H9 (cell line): ENCODE measurements around the gene ITGAX. TPM values are rescaled to one million over a fixed set of nuclear protein-coding genes. Genes with fewer than 3 reads are reported as not detected.

Experiments used
- DNase-seq: peaks from one replicate; pipeline ENCODE4 v3.0.0-alpha.2; 2017
- H2AFZ ChIP-seq: one replicate; pipeline ENCODE4 v1.6.1; 2013; ENCODE audit warnings: mild to moderate bottlenecking, low read length, control low read depth, moderate library complexity
- H2AK5ac ChIP-seq: 2 replicates; pipeline ENCODE4 v1.6.1; 2013; ENCODE audit warnings: low read length, control low read depth, mixed read lengths; ENCODE audit not compliant: insufficient read length
- H2BK120ac ChIP-seq: one replicate; pipeline ENCODE4 v1.6.1; 2013; ENCODE audit warnings: low read depth, mild to moderate bottlenecking, low read length, control low read depth, inconsistent platforms; ENCODE audit not compliant: poor library complexity, severe bottlenecking
- H2BK12ac ChIP-seq: 2 replicates; pipeline ENCODE4 v1.6.1; 2013; ENCODE audit warnings: low read length, control low read depth, mixed read lengths, low read depth; ENCODE audit not compliant: insufficient read length
- H2BK15ac ChIP-seq: 2 replicates; pipeline ENCODE4 v1.6.1; 2013; ENCODE audit warnings: low read depth, low read length, control low read depth
- H2BK20ac ChIP-seq: one replicate; pipeline ENCODE4 v1.6.1; 2013; ENCODE audit warnings: low read depth, mild to moderate bottlenecking, low read length, control low read depth, inconsistent platforms; ENCODE audit not compliant: poor library complexity, severe bottlenecking
- H2BK5ac ChIP-seq: 2 replicates; pipeline ENCODE4 v1.6.1; 2013; ENCODE audit warnings: low read length, control low read depth, mixed read lengths; ENCODE audit not compliant: insufficient read length
- H3K14ac ChIP-seq: 2 replicates; pipeline ENCODE4 v1.6.1; 2013; ENCODE audit warnings: low read length, control low read depth; ENCODE audit not compliant: insufficient read depth
- H3K18ac ChIP-seq: 2 replicates; pipeline ENCODE4 v1.6.1; 2013; ENCODE audit warnings: low read depth, mild to moderate bottlenecking, mixed read lengths, low read length, control low read depth; ENCODE audit not compliant: insufficient read length
- H3K23ac ChIP-seq: 2 replicates; pipeline ENCODE4 v1.6.1; 2013; ENCODE audit warnings: low read length, control low read depth, mixed read lengths, low read depth; ENCODE audit not compliant: insufficient read length
- H3K23me2 ChIP-seq: 2 replicates; pipeline ENCODE4 v1.6.1; 2013; ENCODE audit warnings: low read depth, mild to moderate bottlenecking, mixed read lengths, low read length, control low read depth; ENCODE audit not compliant: insufficient read length, poor library complexity, severe bottlenecking
- H3K27ac ChIP-seq: 2 replicates; pipeline ENCODE4 v1.5.1; 2013; ENCODE audit warnings: low read length, control low read depth, mixed read lengths, low read depth; ENCODE audit not compliant: insufficient read length
- H3K27me3 ChIP-seq: 2 replicates; pipeline ENCODE4 v1.6.1; 2013; ENCODE audit warnings: low read length, control low read depth, inconsistent platforms; ENCODE audit not compliant: insufficient read depth
- H3K4ac ChIP-seq: 2 replicates; pipeline ENCODE4 v1.6.1; 2013; ENCODE audit warnings: low read depth, mild to moderate bottlenecking, control low read depth, inconsistent platforms, low read length, moderate library complexity
- H3K4me1 ChIP-seq: 2 replicates; pipeline ENCODE4 v1.6.1; 2013; ENCODE audit warnings: low read length, control low read depth, inconsistent platforms; ENCODE audit not compliant: insufficient read depth
- H3K4me2 ChIP-seq: 2 replicates; pipeline ENCODE4 v1.6.1; 2013; ENCODE audit warnings: low read length, control low read depth, mixed read lengths; ENCODE audit not compliant: insufficient read length, insufficient read depth
- H3K56ac ChIP-seq: 2 replicates; pipeline ENCODE4 v1.6.1; 2013; ENCODE audit warnings: low read depth, mild to moderate bottlenecking, mixed read lengths, low read length, control low read depth; ENCODE audit not compliant: insufficient read length
- H3K79me1 ChIP-seq: 2 replicates; pipeline ENCODE4 v1.6.1; 2013; ENCODE audit warnings: low read depth, mild to moderate bottlenecking, moderate library complexity, low read length, control low read depth, inconsistent platforms; ENCODE audit not compliant: insufficient read depth, poor library complexity, severe bottlenecking
- H3K79me2 ChIP-seq: 2 replicates; pipeline ENCODE4 v1.6.1; 2013; ENCODE audit warnings: low read length, control low read depth, inconsistent platforms; ENCODE audit not compliant: insufficient read depth
- H3K9ac ChIP-seq: 2 replicates; pipeline ENCODE4 v1.6.1; 2013; ENCODE audit warnings: low read length, control low read depth, mixed read lengths; ENCODE audit not compliant: insufficient read length; ENCODE audit errors: extremely low read depth
- H3K9me3 ChIP-seq: one replicate; pipeline ENCODE4 v1.6.1; 2013; ENCODE audit warnings: low read depth, low read length, inconsistent platforms; ENCODE audit not compliant: control insufficient read depth
- H3T11ph ChIP-seq: one replicate; pipeline ENCODE4 v1.6.1; 2013; ENCODE audit warnings: mild to moderate bottlenecking, low read length, control low read depth, inconsistent platforms
- H4K20me1 ChIP-seq: one replicate; pipeline ENCODE4 v1.6.1; 2013; ENCODE audit not compliant: control insufficient read depth, insufficient read length, insufficient read depth
- H4K5ac ChIP-seq: 2 replicates; pipeline ENCODE4 v1.6.1; 2013; ENCODE audit warnings: low read depth, mild to moderate bottlenecking, mixed read lengths, low read length, control low read depth; ENCODE audit not compliant: insufficient read length
- H4K8ac ChIP-seq: replicated peaks from 2 replicates; pipeline ENCODE4 v1.6.1; 2013; ENCODE audit warnings: low read length, control low read depth, mixed read lengths, low read depth; ENCODE audit not compliant: insufficient read length
- H4K91ac ChIP-seq: 2 replicates; pipeline ENCODE4 v1.6.1; 2013; ENCODE audit warnings: low read depth, mild to moderate bottlenecking, moderate library complexity, mixed read lengths, low read length, control low read depth; ENCODE audit not compliant: insufficient read length
- H3K27ac Mint-ChIP-seq, 3 experiments: 2 replicates in 2 of 3; 3 replicates in 1 of 3; pipeline ENCODE4 v1.8.0; 2020 to 2021; ENCODE audit warnings: mixed read lengths in 3 of 3, mild to moderate bottlenecking in 1 of 3, moderate library complexity in 1 of 3
- H3K27me3 Mint-ChIP-seq: 2 replicates; pipeline ENCODE4 v1.8.0; 2021; ENCODE audit warnings: low read depth, mild to moderate bottlenecking, moderate library complexity, mixed read lengths
- H3K36me3 Mint-ChIP-seq, 3 experiments: 2 replicates in 2 of 3; 3 replicates in 1 of 3; pipeline ENCODE4 v1.8.0; 2020 to 2021; ENCODE audit warnings: low read depth in 3 of 3, mixed read lengths in 3 of 3; ENCODE audit not compliant: insufficient read depth in 1 of 3
- H3K4me1 Mint-ChIP-seq, 2 experiments: 2 replicates each; pipeline ENCODE4 v1.8.0; 2020; ENCODE audit warnings: mixed read lengths in 2 of 2
- H3K4me3 Mint-ChIP-seq, 2 experiments: 2 replicates in 1 of 2; 3 replicates in 1 of 2; pipeline ENCODE4 v1.8.0; 2020 to 2021; ENCODE audit warnings: mild to moderate bottlenecking in 2 of 2, mixed read lengths in 2 of 2, moderate library complexity in 1 of 2
- H3K9me3 Mint-ChIP-seq, 2 experiments: 2 replicates in 1 of 2; 3 replicates in 1 of 2; pipeline ENCODE4 v1.8.0; 2020; ENCODE audit warnings: mild to moderate bottlenecking in 2 of 2, mixed read lengths in 2 of 2, moderate library complexity in 1 of 2
- WGBS: extraction: QIAGEN DNeasy Blood & Tissue Kit; methylation state at CpG from one replicate; pipeline ENCODE4 v1.1.7; 2013; ENCODE audit warnings: missing lambda C conversion rate, low lambda C conversion rate, mixed read lengths; ENCODE audit not compliant: insufficient read length; ENCODE audit errors: extremely low coverage; 5-methylcytosine and 5-hydroxymethylcytosine counted together
- total RNA-seq: library from RNA; stranded (reverse); gene quantifications from 2 replicates; pipeline ENCODE4 v1.2.1, GENCODE V29; 2021
- TF ChIP-seq, protein P1 (sequence below): fragments of 200-600 bp; sonication (generic); conservative IDR thresholded peaks from 3 replicates; pipeline ENCODE4 v1.8.0; 2021; ENCODE audit warnings: antibody characterized with exemption, mild to moderate bottlenecking

The ITGAX gene
- total RNA-seq, 1 experiment from 2014 or later: 0.28 TPM

DNA sequence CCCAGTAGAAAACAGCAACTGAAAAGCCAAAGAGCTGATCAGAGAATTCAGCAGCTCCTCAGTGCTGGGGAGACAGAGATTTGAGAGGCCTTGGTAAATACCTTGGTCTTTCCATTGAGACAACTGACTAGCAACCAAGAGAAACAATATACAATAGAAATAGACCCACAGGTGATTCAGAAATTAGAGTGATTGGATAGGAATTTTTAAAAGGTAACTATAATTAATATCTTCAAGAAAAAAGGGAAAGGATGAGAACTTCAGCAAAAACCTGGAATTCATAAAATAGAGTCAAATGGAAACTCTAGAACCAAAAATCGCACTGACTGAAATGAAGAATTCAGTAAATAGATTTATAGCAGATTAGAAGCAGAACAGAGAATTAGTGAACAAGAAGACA is 32.5 kb upstream of the ITGAX start:
- no peaks in the 10 kb centered on the region for H3K79me2 ChIP-seq
- H3T11ph ChIP-seq: no peak overlapping the region
- H3K9me3 ChIP-seq: no peaks in the 10 kb centered on the region
- no peak overlapping the region for H2BK120ac ChIP-seq
- Mint-ChIP-seq H3K27ac (no peak overlapping the region), H3K27me3 (peaks cover 16% of the 10 kb centered on the region), H3K36me3 (peaks cover 3 to 8% (median 5%) of the 10 kb centered on the region in 3 experiments; a peak in 6 of 7 replicates), H3K9me3 (peaks cover 27 to 34% of the 10 kb centered on the region in 2 experiments), H3K4me1 (peaks cover under 1% of the 10 kb centered on the region in 2 experiments), H3K4me3 (no peak overlapping the region)
- no peak overlapping the region for H2AK5ac ChIP-seq
- TF ChIP-seq, protein P1, sequence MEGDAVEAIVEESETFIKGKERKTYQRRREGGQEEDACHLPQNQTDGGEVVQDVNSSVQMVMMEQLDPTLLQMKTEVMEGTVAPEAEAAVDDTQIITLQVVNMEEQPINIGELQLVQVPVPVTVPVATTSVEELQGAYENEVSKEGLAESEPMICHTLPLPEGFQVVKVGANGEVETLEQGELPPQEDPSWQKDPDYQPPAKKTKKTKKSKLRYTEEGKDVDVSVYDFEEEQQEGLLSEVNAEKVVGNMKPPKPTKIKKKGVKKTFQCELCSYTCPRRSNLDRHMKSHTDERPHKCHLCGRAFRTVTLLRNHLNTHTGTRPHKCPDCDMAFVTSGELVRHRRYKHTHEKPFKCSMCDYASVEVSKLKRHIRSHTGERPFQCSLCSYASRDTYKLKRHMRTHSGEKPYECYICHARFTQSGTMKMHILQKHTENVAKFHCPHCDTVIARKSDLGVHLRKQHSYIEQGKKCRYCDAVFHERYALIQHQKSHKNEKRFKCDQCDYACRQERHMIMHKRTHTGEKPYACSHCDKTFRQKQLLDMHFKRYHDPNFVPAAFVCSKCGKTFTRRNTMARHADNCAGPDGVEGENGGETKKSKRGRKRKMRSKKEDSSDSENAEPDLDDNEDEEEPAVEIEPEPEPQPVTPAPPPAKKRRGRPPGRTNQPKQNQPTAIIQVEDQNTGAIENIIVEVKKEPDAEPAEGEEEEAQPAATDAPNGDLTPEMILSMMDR: no peak
- H2BK12ac ChIP-seq: no peak overlapping the region
- H4K5ac ChIP-seq: no peak overlapping the region
- H4K20me1 ChIP-seq: no peaks in the 10 kb centered on the region
- no peak overlapping the region for H3K18ac ChIP-seq
- H2BK20ac ChIP-seq: no peak overlapping the region
- no peak overlapping the region for H2BK5ac ChIP-seq
- no peak for DNase-seq
- no peak overlapping the region for H4K91ac ChIP-seq
- no peak overlapping the region for H3K14ac ChIP-seq
- H4K8ac ChIP-seq: no peak overlapping the region
- H3K23ac ChIP-seq: no peak overlapping the region
- no peak overlapping the region for H3K56ac ChIP-seq
- WGBS: no CpG with 5 or more reads among the region's 1 CpG
- H2BK15ac ChIP-seq: no peak overlapping the region
- H3K4ac ChIP-seq: no peak overlapping the region
- no peaks in the 10 kb centered on the region for H3K23me2 ChIP-seq
- H3K27ac ChIP-seq: no peak overlapping the region
- H3K27me3 ChIP-seq: no peaks in the 10 kb centered on the region
- H3K4me2 ChIP-seq: no peak overlapping the region
- H3K9ac ChIP-seq: no peak overlapping the region
- H3K4me1 ChIP-seq: no peaks in the 10 kb centered on the region
- no peaks in the 10 kb centered on the region for H3K79me1 ChIP-seq
- no peak overlapping the region for H2AFZ ChIP-seq
